Adrenal gland (tissue), 12 donors: ENCODE measurements around the gene LAD1. TPM values are rescaled to one million over a fixed set of nuclear protein-coding genes. Genes with fewer than 3 reads are reported as not detected.

Experiments
- DNase-seq, 7 donors: peaks; one replicate each; pipeline ENCODE4 v3.0.0-alpha.2; 2019 to 2020
- H3K27ac ChIP-seq, 5 donors: fragments of 200-600 bp; sonication (generic) in 4 of 5; 1 replicate in 3 of 5; 2 replicates in 2 of 5; pipeline versions ENCODE4 v1.5.1 to v1.8.0; 2016 to 2020; ENCODE audit warnings: mild to moderate bottlenecking in 1 of 5
- H3K27me3 ChIP-seq: fragments of 200-600 bp; 2 replicates; pipeline ENCODE4 v1.8.0; 2021
- H3K36me3 ChIP-seq, 2 donors: fragments of 200-600 bp; replicated peaks in 1 of 2; 1 replicate in 1 of 2; 2 replicates in 1 of 2; pipeline versions ENCODE4 v1.5.1 to v1.8.0; 2018 to 2022
- H3K4me1 ChIP-seq, 2 donors: fragments of 200-600 bp; replicated peaks in 1 of 2; 1 replicate in 1 of 2; 2 replicates in 1 of 2; pipeline versions ENCODE4 v1.5.1 to v1.8.0; 2018 to 2021
- H3K4me3 ChIP-seq, 4 donors: fragments of 200-600 bp; sonication (generic) in 3 of 4; one replicate each; pipeline ENCODE4 v1.5.1; 2016 to 2018
- H3K9me3 ChIP-seq, 3 donors: fragments of 200-600 bp; sonication (generic) in 1 of 3; replicated peaks in 1 of 3; 1 replicate in 2 of 3; 2 replicates in 1 of 3; pipeline versions ENCODE4 v1.5.1 to v1.8.0; 2016 to 2021
- POLR2A ChIP-seq, 2 donors: fragments of 450-650 bp; IDR thresholded peaks; one replicate each; pipeline ENCODE4 v1.6.1; 2017; ENCODE audit warnings: antibody characterized with exemption in 2 of 2, mild to moderate bottlenecking in 2 of 2, moderate library complexity in 1 of 2
- WGBS, 4 donors: extraction: QIAGEN DNeasy Blood & Tissue Kit in 2 of 4; methylation state at CpG; one replicate each; pipeline versions ENCODE4 v1.1.5 to v1.1.7; 2013 to 2017; 5-methylcytosine and 5-hydroxymethylcytosine counted together
- intact Hi-C, 2 donors: fragments of 100-400 bp; cut with DNase I; formaldehyde crosslinking; loops; one replicate each; pipeline versions ENCODE4 v1.14.1 to v1.15.0; 2022 to 2023
- polyA plus RNA-seq, 3 donors: library from polyadenylated mRNA; stranded (reverse); fragments of 200-250 nt in 2 of 3; fragments of 350-450 nt in 1 of 3; fragmentation: Illumina TruSeq in 1 of 3; extraction: RNeasy Lipid Tissue Mini Kit (QIAGEN cat#74804) in 1 of 3; gene quantifications; one replicate each; pipeline ENCODE4 v1.2.3, GENCODE V29; 2013 to 2014
- total RNA-seq, 9 donors: library from RNA; depleted of rRNA in 4 of 9; stranded (reverse); fragments of >200 nt in 4 of 9; fragments of 120-200 nt in 1 of 9; fragmentation: NEBNext Ultra II Directional in 1 of 9; extraction: Animal tissue kit (Norgen Biotek cat#: 25700) in 1 of 9; gene quantifications; one replicate each; pipeline versions ENCODE4 v1.1.0 to v1.2.4, GENCODE V29; 2013 to 2023
- TF ChIP-seq, protein P1 (sequence below), 6 experiments: fragments of 450-650 bp in 4 of 6; fragments of 200-600 bp in 2 of 6; sonication (generic) in 1 of 6; IDR thresholded peaks; 1 replicate in 5 of 6; 2 replicates in 1 of 6; pipeline versions ENCODE4 v1.5.1 to v1.8.0; 2016 to 2021; ENCODE audit warnings: antibody characterized with exemption in 6 of 6, mild to moderate bottlenecking in 2 of 6, moderate library complexity in 1 of 6
- donor health status: healthy with polysubstance abuse.
- donor health status: Bipolar disorder and iron deficiency.
- donor health status: DM: yes; HTN: yes; CAD: no.
- donor health status: DM: no; HTN: no; CAD: no.
- donor health status: DM: no; HTN: no; CAD: no.
- donor health status: DM: yes; HTN: yes; CAD: no.

Gene LAD1
- total and polyA plus RNA-seq, 12 donors = 0.08 to 0.61 (median 0.17) TPM; not detected in 7

DNA sequence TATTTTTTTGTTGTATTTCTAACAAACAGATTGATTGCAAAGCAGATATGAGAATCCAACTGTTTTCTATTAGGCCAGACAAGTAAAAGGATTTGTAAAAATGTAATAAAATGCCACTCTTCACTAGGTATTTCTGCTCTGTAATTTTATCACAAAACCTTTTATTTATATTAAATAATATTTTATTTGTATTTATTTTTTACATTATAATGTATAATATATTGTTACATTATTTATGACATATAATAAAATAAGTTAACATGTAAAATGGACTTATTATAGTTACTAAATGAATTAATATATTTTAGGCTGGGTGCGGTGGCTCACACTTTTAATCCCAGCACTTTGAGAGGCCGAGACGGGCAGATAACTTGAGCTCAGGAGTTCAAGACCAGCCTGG is 35.1 kb upstream of the LAD1 start:
- no peak for TF ChIP-seq POLR2A (IDR thresholded peaks at IDR 0.05)
- TF ChIP-seq, protein P1, sequence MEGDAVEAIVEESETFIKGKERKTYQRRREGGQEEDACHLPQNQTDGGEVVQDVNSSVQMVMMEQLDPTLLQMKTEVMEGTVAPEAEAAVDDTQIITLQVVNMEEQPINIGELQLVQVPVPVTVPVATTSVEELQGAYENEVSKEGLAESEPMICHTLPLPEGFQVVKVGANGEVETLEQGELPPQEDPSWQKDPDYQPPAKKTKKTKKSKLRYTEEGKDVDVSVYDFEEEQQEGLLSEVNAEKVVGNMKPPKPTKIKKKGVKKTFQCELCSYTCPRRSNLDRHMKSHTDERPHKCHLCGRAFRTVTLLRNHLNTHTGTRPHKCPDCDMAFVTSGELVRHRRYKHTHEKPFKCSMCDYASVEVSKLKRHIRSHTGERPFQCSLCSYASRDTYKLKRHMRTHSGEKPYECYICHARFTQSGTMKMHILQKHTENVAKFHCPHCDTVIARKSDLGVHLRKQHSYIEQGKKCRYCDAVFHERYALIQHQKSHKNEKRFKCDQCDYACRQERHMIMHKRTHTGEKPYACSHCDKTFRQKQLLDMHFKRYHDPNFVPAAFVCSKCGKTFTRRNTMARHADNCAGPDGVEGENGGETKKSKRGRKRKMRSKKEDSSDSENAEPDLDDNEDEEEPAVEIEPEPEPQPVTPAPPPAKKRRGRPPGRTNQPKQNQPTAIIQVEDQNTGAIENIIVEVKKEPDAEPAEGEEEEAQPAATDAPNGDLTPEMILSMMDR (IDR thresholded peaks at IDR 0.05) = no peak
- H3K4me3 ChIP-seq = no peak overlapping the region
- intact Hi-C loops = loop anchor here in 1 of 2 donors (10.0 kb wide), 1 partner anchor 81 kb away; no protein-coding TSS in a partner anchor

DNA sequence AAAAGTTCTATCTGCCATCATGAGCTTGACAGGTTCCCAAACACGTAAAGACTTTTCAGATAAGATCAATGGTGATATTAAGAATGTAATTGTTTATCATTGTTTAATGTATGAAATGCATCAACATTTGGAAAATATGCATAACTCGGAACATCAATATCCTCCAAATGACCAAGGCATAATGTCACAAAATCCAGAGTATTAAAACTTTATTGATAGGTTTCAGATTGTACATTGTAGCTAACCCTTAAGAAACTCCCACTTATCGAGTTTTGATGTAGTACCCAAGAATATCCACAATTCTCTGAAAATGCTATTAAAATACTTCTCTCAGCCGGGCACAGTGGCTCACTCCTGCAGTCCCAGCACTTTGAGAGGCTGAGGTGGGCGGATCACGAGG is 34.5 kb upstream of the LAD1 start:
- intact Hi-C loops = loop anchor here in 1 of 2 donors (10.0 kb wide), 1 partner anchor 81 kb away; no protein-coding TSS in a partner anchor
- no peak for DNase-seq
- WGBS, 4 donors = 73 to 83% (median 80%) methylated on average over 6 of the region's 6 CpGs
- no peaks in the 10 kb centered on the region for H3K27me3 ChIP-seq
- H3K36me3 ChIP-seq = no peaks in the 10 kb centered on the region
- H3K4me3 ChIP-seq = no peak overlapping the region
- TF ChIP-seq, protein P1 (IDR thresholded peaks at IDR 0.05) = no peak
- TF ChIP-seq POLR2A (IDR thresholded peaks at IDR 0.05) = no peak
- no peaks in the 10 kb centered on the region for H3K9me3 ChIP-seq
- H3K4me1 ChIP-seq = no peaks in the 10 kb centered on the region
- no peak overlapping the region for H3K27ac ChIP-seq

More for the DNA sequence above, 35.1 kb upstream of the LAD1 start:
- 81 to 97% (median 89%) methylated on average over 3 of the region's 3 CpGs for WGBS, 4 donors
- Histone ChIP-seq H3K36me3 (no peaks in the 10 kb centered on the region), H3K4me1 (no peaks in the 10 kb centered on the region), H3K27me3 (no peaks in the 10 kb centered on the region), H3K9me3 (no peaks in the 10 kb centered on the region), H3K27ac (no peak overlapping the region)
- no peak for DNase-seq

DNA sequence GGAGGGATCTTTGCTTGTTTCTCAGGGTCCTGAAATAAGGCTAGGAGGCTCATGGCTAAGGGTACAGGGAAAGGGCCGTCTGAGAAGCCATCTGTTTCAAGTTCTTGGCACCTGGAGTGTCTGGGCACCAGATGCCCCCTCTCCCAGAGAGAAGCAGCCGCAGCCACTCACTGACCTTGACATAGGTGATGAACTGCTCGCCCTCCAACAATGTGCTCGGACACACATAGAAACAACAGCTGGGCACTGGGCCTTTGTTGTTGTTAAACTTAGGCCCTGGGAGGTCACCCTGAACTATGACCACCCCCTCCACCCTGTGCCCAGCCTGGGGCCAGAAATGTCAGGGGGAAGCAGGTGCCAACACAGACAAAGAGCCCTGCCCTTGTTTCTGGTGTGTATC is 31.7 kb upstream of the LAD1 start:
- no peak overlapping the region for H3K4me3 ChIP-seq
- intact Hi-C loops = loop anchor here in 1 of 2 donors (10.0 kb wide), 1 partner anchor 84 kb away; no protein-coding TSS in a partner anchor
- 48 to 74% (median 57%) methylated on average over 4 of the region's 4 CpGs for WGBS, 4 donors

DNA sequence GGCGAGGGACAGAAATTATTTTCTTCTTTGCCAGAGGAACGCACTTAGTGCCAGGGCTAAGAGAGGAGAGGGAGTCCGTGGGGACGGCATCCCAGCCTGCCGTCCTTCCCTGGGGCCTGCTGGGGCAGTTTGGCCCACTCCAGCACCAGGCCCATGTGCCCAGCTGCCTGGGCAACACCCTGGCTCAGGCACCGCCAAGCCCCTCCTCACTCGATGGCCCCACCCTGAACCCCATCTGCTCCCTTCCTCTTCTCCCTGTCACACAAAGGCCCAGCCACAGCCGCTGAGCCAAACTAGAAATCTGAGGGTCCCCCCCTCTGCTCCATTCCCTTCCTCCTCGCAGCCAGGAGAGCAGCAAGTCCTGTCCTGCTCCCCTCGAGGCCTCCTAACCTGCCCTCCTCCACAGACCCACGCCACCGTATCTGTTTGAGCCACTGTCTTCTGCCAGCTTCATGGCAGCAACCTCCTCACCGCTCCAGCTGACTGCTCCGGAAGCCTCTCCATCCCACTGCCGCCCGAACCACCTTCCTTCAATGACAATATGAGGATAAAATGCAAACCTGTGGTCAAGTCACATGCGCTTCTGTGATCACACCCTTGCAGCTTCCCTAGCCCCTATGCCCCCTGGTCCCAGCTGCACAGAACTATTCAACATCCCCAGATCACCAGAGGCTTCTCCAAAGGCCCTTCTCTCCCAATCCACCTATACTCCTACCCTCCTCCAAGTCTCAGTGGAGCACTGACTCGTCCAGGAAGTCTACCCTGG is 30.8 kb upstream of the LAD1 start:
- WGBS, 4 donors = 85 to 91% (median 90%) methylated on average over 15 to 18 of the region's 18 CpGs
- H3K9me3 ChIP-seq = no peaks in the 10 kb centered on the region
- H3K36me3 ChIP-seq = no peaks in the 10 kb centered on the region
- H3K27me3 ChIP-seq = no peaks in the 10 kb centered on the region
- no peak overlapping the region for H3K27ac ChIP-seq
- DNase-seq = no peak
- H3K4me1 ChIP-seq = no peaks in the 10 kb centered on the region
- TF ChIP-seq, protein P1 (IDR thresholded peaks at IDR 0.05) = no peak
- no peak for TF ChIP-seq POLR2A (IDR thresholded peaks at IDR 0.05)
- intact Hi-C loops = loop anchor here in 1 of 2 donors (10.0 kb wide), 1 partner anchor 85 kb away; no protein-coding TSS in a partner anchor
- H3K4me3 ChIP-seq = no peak overlapping the region

More for the DNA sequence above, 31.7 kb upstream of the LAD1 start:
- DNase-seq = peak in 1 of 7 donors; percentile 24
- Histone ChIP-seq H3K27me3 (no peaks in the 10 kb centered on the region), H3K27ac (no peak overlapping the region), H3K4me1 (no peaks in the 10 kb centered on the region), H3K36me3 (no peaks in the 10 kb centered on the region), H3K9me3 (no peaks in the 10 kb centered on the region)
- no peak for TF ChIP-seq POLR2A (IDR thresholded peaks at IDR 0.05)
- TF ChIP-seq, protein P1 (IDR thresholded peaks at IDR 0.05) = no peak
